ENCODE measurements around the gene SEC31A.
A peak's percentile ranks its signal among the peaks of the same experiment; 100 is the strongest.

SEC31A gene

GRCh38 chr4:82890901-82891706 is at the start of gene SEC31A:
SEC31A (minus strand) TSS chr4:82891153; CDS start chr4:82881936, 9,217 bp downstream.
- Mint-ChIP-seq H3K27ac (peak within 1 kb of the TSS; percentile 99), H3K36me3 (ENCODE audit: low read depth) (peaks cover 37% of the 10 kb centered on the region), H3K4me3 (peak within 1 kb of the TSS; percentile 98), H3K27me3 (ENCODE audit: low read depth, poor library complexity) (no peaks in the 10 kb centered on the region), H3K4me1 (peaks cover 41% of the 10 kb centered on the region), H3K9me3 (peaks cover 4% of the 10 kb centered on the region)
- no peak for TF ChIP-seq CTCF (IDR thresholded peaks at IDR 0.05)
- DNase-seq: peak; percentile 97

GRCh38 chr4:82939414-82939813 is 48.5 kb upstream of the SEC31A start:
- H3K27me3 Mint-ChIP-seq (ENCODE audit: low read depth, poor library complexity): no peaks in the 10 kb centered on the region
- no peak for DNase-seq
- peaks cover 50% of the 10 kb centered on the region for H3K36me3 Mint-ChIP-seq (ENCODE audit: low read depth)

GRCh38 chr4:82934441-82934840 is 43.5 kb upstream of the SEC31A start:
- Mint-ChIP-seq H3K9me3 (no peaks in the 10 kb centered on the region), H3K27ac (peak overlapping the region; percentile 33), H3K27me3 (ENCODE audit: low read depth, poor library complexity) (no peaks in the 10 kb centered on the region), H3K36me3 (ENCODE audit: low read depth) (peaks cover 56% of the 10 kb centered on the region), H3K4me3 (no peak overlapping the region), H3K4me1 (no peaks in the 10 kb centered on the region)
- no peak for DNase-seq
- no peak for TF ChIP-seq CTCF (IDR thresholded peaks at IDR 0.05)

More at GRCh38 chr4:82939414-82939813, 48.5 kb upstream of the SEC31A start:
- H3K27ac Mint-ChIP-seq: no peak overlapping the region
- no peak overlapping the region for H3K4me3 Mint-ChIP-seq
- no peaks in the 10 kb centered on the region for H3K4me1 Mint-ChIP-seq
- H3K9me3 Mint-ChIP-seq: no peaks in the 10 kb centered on the region
- no peak for TF ChIP-seq CTCF (IDR thresholded peaks at IDR 0.05)

GRCh38 chr4:82930848-82931755 is 40.1 kb upstream of the SEC31A start:
- H3K27ac Mint-ChIP-seq: peak overlapping the region; percentile 43
- H3K36me3 Mint-ChIP-seq (ENCODE audit: low read depth): peaks cover 47% of the 10 kb centered on the region
- no peak for DNase-seq
- no peaks in the 10 kb centered on the region for H3K4me1 Mint-ChIP-seq
- H3K4me3 Mint-ChIP-seq: no peak overlapping the region
- no peak for TF ChIP-seq CTCF (IDR thresholded peaks at IDR 0.05)
- H3K9me3 Mint-ChIP-seq: no peaks in the 10 kb centered on the region
- no peaks in the 10 kb centered on the region for H3K27me3 Mint-ChIP-seq (ENCODE audit: low read depth, poor library complexity)

- H3K36me3 Mint-ChIP-seq (ENCODE audit: low read depth): peaks cover 18% of the 10 kb centered on the region
- DNase-seq: no peak
- H3K27ac Mint-ChIP-seq: peak overlapping the region; percentile 15
- no peak overlapping the region for H3K4me3 Mint-ChIP-seq
- TF ChIP-seq CTCF (IDR thresholded peaks at IDR 0.05): no peak
- H3K27me3 Mint-ChIP-seq (ENCODE audit: low read depth, poor library complexity): no peaks in the 10 kb centered on the region
- no peaks in the 10 kb centered on the region for H3K9me3 Mint-ChIP-seq
- peaks cover 11% of the 10 kb centered on the region for H3K4me1 Mint-ChIP-seq
Observed at GRCh38 chr4:82921795-82922194, 30.8 kb upstream of the SEC31A start.
